ENCODE results near the gene GLA.

Gene GLA

GRCh38 chrX:101357166-101357795 lies 50.4 kb downstream of the GLA start:
- no peak for DNase-seq (ENCODE audit: low read depth in 2 of 2)

- DNase-seq (ENCODE audit: low read depth in 2 of 2), result no peak
Observed at GRCh38 chrX:101349193-101349562, 58.5 kb downstream of the GLA start.

GRCh38 chrX:101348452-101349192 lies 59.1 kb downstream of the GLA start, which contains the start of gene TIMM8A:
Gene TIMM8A (minus strand): TSS chrX:101348742. CDS start chrX:101348664, 78 bp downstream.
- peak; percentile 67 to 72 for DNase-seq (ENCODE audit: low read depth in 2 of 2)

GRCh38 chrX:101347859-101348451 lies 59.8 kb downstream of the GLA start:
- DNase-seq (ENCODE audit: low read depth in 2 of 2), result no peak
